GM12891 (cell line): ENCODE measurements around the gene HBP1.

Experiments used
- POLR2A ChIP-seq: IDR thresholded peaks from 2 replicates; pipeline ENCODE4 v1.6.1; 2011; ENCODE audit warnings: low read depth, low read length, control low read depth
- POLR2AphosphoS5 ChIP-seq: IDR thresholded peaks from 2 replicates; pipeline ENCODE4 v1.6.1; 2011; ENCODE audit warnings: low read depth, low read length, control low read depth
- SPI1 ChIP-seq: IDR thresholded peaks from 2 replicates; pipeline ENCODE4 v1.6.1; 2011; ENCODE audit warnings: low read depth, low read length, control low read depth
- TAF1 ChIP-seq: IDR thresholded peaks from 2 replicates; pipeline ENCODE4 v1.6.1; 2011; ENCODE audit warnings: low read depth, low read length, control low read depth

GRCh38 chr7:107196834-107197610 is 28.2 kb downstream of the HBP1 start:
- TF ChIP-seq POLR2A, result no peak
- no peak for TF ChIP-seq POLR2AphosphoS5
- no peak for TF ChIP-seq TAF1
- no peak for TF ChIP-seq SPI1
